Calu3 (cell line): ENCODE measurements around the gene NINL. TPM values are rescaled to one million over a fixed set of nuclear protein-coding genes. Genes with fewer than 3 reads are reported as not detected.
"Not testable (repeated sequence)": the region's sequence is repeated elsewhere in the genome, so short reads cannot be mapped to it uniquely, and the experiment has no call there.

Source experiments
- BruUV-seq: library from RNA; stranded (reverse); fragments of 400-500 nt; replicated peaks from 2 replicates; lab custom pipeline; 2021; lab: Mats Ljungman, UMichigan
- CTCF ChIA-PET: fragments of 300-600 bp; sonication (Branson Sonifier 250); formaldehyde crosslinking; loops from one replicate; lab custom pipeline; 2022; ENCODE audit warnings: antibody characterized with exemption; lab: Charles Lee
- DNase-seq: peaks from one replicate; pipeline ENCODE4 v3.0.0; 2022
- H3K27ac Mint-ChIP-seq: one replicate; pipeline ENCODE4 v1.8.0; 2022; ENCODE audit warnings: mixed read lengths; ENCODE audit not compliant: unreplicated experiment
- H3K27me3 Mint-ChIP-seq: one replicate; pipeline ENCODE4 v1.8.0; 2022; ENCODE audit warnings: mixed read lengths; ENCODE audit not compliant: unreplicated experiment
- H3K36me3 Mint-ChIP-seq: one replicate; pipeline ENCODE4 v1.8.0; 2022; ENCODE audit warnings: mild to moderate bottlenecking, moderate library complexity, mixed read lengths; ENCODE audit not compliant: insufficient read depth, unreplicated experiment
- H3K4me1 Mint-ChIP-seq: one replicate; pipeline ENCODE4 v1.8.0; 2022; ENCODE audit warnings: mild to moderate bottlenecking, low read depth, mixed read lengths; ENCODE audit not compliant: unreplicated experiment
- H3K4me3 Mint-ChIP-seq: one replicate; pipeline ENCODE4 v1.8.0; 2022; ENCODE audit warnings: mild to moderate bottlenecking, low read depth, moderate library complexity, mixed read lengths; ENCODE audit not compliant: unreplicated experiment
- H3K9me3 Mint-ChIP-seq: one replicate; pipeline ENCODE4 v1.8.0; 2022; ENCODE audit warnings: low read depth, mixed read lengths; ENCODE audit not compliant: unreplicated experiment
- intact Hi-C: fragments of 100-400 bp; cut with micrococcal nuclease; formaldehyde crosslinking; loops from one replicate; pipeline ENCODE4 v1.10.0; 2022; ENCODE audit not compliant: unreplicated experiment
- total RNA-seq: library from RNA; stranded (reverse); gene quantifications from 2 replicates; pipeline ENCODE4 v1.2.3, GENCODE V29; 2022
- TF ChIP-seq, protein P1 (sequence below): fragments of 200-600 bp; IDR thresholded peaks from one replicate; pipeline ENCODE4 v1.8.0; 2022; ENCODE audit warnings: antibody characterized with exemption; ENCODE audit not compliant: unreplicated experiment

NINL gene
- total RNA-seq, 1 experiment from 2014 or later: 9.1 TPM

DNA sequence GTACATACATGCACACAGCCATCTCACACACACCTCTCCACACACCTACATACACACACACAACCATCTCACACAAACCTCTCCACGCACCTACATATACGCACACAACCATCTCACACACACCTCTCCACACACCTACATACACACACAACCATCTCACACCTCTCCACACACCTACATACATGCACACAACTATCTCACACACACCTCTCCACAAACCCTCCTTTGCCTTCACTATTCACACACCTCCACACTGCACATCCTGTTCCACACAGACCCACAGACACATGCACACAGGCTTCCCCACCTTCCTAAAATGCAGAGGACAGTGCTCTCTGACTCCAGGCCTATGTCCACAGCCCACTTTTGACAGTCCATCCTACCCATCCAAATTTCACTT lies 16.3 kb upstream of the NINL start:
- no peaks in the 10 kb centered on the region for H3K4me1 Mint-ChIP-seq
- TF ChIP-seq, protein P1, sequence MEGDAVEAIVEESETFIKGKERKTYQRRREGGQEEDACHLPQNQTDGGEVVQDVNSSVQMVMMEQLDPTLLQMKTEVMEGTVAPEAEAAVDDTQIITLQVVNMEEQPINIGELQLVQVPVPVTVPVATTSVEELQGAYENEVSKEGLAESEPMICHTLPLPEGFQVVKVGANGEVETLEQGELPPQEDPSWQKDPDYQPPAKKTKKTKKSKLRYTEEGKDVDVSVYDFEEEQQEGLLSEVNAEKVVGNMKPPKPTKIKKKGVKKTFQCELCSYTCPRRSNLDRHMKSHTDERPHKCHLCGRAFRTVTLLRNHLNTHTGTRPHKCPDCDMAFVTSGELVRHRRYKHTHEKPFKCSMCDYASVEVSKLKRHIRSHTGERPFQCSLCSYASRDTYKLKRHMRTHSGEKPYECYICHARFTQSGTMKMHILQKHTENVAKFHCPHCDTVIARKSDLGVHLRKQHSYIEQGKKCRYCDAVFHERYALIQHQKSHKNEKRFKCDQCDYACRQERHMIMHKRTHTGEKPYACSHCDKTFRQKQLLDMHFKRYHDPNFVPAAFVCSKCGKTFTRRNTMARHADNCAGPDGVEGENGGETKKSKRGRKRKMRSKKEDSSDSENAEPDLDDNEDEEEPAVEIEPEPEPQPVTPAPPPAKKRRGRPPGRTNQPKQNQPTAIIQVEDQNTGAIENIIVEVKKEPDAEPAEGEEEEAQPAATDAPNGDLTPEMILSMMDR: no peak
- H3K9me3 Mint-ChIP-seq: peaks cover 4% of the 10 kb centered on the region
- intact Hi-C loops: no loop called here
- H3K4me3 Mint-ChIP-seq: no peak overlapping the region
- no TSS peak for BruUV-seq
- no peaks in the 10 kb centered on the region for H3K27me3 Mint-ChIP-seq
- no peak for DNase-seq
- CTCF ChIA-PET: no interaction called here
- peaks cover 4% of the 10 kb centered on the region for H3K36me3 Mint-ChIP-seq
- H3K27ac Mint-ChIP-seq: no peak overlapping the region

DNA sequence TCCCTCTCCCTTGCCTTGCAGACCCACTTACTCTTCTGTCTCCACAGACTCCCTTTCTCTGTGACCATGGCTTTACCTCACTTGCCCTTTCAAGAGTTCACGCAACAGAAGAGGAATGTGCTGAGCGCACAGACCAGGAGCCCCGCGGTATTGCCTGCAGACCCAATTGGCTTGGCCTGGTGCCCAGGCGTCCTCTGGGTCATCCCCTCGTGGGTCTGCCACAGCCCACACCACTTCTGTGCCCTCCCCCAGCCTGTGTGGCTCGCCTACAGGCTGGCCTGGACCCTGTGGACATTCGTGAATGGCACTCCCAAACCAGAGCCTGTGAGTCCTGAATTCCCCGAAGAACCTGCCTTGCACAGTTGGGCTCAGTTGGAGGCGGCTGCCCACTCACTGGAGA lies 15.3 kb upstream of the NINL start:
- CTCF ChIA-PET: no interaction called here
- no peak overlapping the region for H3K27ac Mint-ChIP-seq
- H3K36me3 Mint-ChIP-seq: peaks cover 4% of the 10 kb centered on the region
- intact Hi-C loops: no loop called here
- peaks cover 4% of the 10 kb centered on the region for H3K9me3 Mint-ChIP-seq
- no peak for DNase-seq
- no peak overlapping the region for H3K4me3 Mint-ChIP-seq
- no peaks in the 10 kb centered on the region for H3K4me1 Mint-ChIP-seq
- H3K27me3 Mint-ChIP-seq: no peaks in the 10 kb centered on the region
- BruUV-seq: no TSS peak
- TF ChIP-seq, protein P1: no peak

DNA sequence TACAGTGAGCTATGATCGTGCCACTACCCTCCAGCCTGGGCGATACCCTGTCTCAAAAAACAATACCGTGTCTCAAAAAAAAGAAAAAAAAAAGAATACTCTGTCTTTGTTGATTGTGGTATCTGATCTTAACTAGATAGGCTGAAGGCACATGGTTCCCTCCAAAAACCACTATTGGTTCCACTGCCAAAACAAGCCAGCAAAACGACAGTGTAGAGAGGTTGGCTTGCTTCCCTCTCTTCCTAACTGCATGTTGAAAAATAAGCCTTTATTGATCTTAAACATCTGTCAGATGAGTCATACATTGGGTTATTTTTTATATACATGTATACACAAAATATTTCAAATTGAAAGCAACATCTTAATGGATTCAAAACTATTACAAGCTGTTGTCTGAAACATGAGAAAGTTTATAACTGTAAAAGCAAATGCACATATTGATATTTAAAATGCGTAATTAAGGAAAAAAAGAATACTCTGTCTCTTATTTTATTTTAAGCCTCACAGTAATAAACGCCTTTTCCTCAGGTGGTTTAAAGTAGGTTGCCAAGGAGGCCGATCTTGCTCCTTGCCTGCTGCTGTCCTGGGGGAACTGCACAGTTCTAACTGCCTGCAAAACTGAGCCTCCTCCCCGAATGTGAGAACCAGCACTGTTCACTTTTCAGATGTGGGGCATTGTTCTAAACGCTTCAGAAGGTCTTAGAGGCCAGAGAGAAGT lies 7.0 kb upstream of the NINL start:
- TF ChIP-seq, protein P1: no peak
- Mint-ChIP-seq H3K36me3 (no peaks in the 10 kb centered on the region), H3K27ac (no peak overlapping the region), H3K27me3 (no peaks in the 10 kb centered on the region), H3K4me1 (no peaks in the 10 kb centered on the region), H3K9me3 (no peaks in the 10 kb centered on the region), H3K4me3 (no peak overlapping the region)
- CTCF ChIA-PET: no interaction called here
- intact Hi-C loops: no loop called here
- DNase-seq: no peak
- no TSS peak for BruUV-seq

DNA sequence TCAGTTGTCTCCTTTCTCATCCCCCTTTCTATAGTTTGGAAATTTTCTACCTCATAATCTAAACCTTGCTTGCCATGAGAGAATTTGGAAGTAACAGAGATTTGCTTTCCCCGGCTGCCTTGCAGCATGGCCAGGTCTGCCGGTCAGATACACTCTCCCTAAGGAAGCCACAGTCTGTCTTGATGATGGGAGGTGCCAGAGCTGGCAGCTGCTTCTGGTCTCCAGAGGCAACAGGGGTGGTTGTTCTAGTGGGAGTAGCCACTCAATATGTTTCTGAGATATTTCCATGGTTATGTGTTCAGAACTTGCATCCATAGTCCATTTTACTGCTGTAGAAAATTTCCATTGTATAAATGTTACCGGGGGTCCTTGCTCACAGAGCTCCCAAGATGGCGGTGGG lies 5.4 kb upstream of the NINL start:
- CTCF ChIA-PET, DNase-seq, H3K36me3 Mint-ChIP-seq, intact Hi-C loops, H3K9me3 Mint-ChIP-seq, H3K4me1 Mint-ChIP-seq, H3K27me3 Mint-ChIP-seq, H3K27ac Mint-ChIP-seq, BruUV-seq, H3K4me3 Mint-ChIP-seq: not testable (repeated sequence)

DNA sequence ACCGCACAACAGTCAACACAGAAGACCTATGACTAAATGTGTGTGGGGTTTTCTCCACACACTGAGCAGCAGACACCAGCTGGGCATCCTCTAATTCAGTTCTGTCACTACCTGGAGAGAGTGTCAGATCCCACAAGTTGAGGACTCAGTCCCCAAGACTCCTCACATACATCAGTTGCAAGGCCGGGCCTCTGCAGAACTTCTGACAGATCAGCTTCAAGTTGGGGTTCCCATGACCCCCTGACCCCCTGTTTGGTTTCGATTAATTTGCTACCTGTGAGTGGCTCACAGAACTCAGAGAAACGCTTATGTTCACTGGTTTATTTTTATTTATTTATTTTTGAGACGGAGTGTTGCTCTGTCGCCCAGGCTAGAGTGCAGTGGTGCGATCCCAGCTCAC lies 3.2 kb upstream of the NINL start:
- H3K9me3 Mint-ChIP-seq: no peaks in the 10 kb centered on the region

More for the DNA sequence above, 3.2 kb upstream of the NINL start:
- H3K27ac Mint-ChIP-seq: no peak overlapping the region
- BruUV-seq: no TSS peak
- H3K4me3 Mint-ChIP-seq: no peak overlapping the region
- CTCF ChIA-PET: no interaction called here
- no peaks in the 10 kb centered on the region for H3K4me1 Mint-ChIP-seq
- no peaks in the 10 kb centered on the region for H3K27me3 Mint-ChIP-seq
- TF ChIP-seq, protein P1: no peak
- no peak for DNase-seq
- peaks cover 7% of the 10 kb centered on the region for H3K36me3 Mint-ChIP-seq
- intact Hi-C loops: no loop called here
